ENCODE data around the gene FRMD4A.

GRCh38 chr10:13930120-13930519 lies 400.6 kb downstream of the FRMD4A start:
- TF ChIP-seq CTCF (conservative IDR thresholded peaks at IDR 0.05) (no peak), EZH2 (IDR thresholded peaks at IDR 0.05; ENCODE audit: low read depth) (no peak)
